AG09309 (cell line): ENCODE data around the gene BNIP1.

ENCODE experiments used
- DNase-seq: peaks from one replicate; pipeline ENCODE4 v3.0.0-alpha.2; 2010; ENCODE audit warnings: low read depth
- H3K4me3 ChIP-seq: 2 replicates; pipeline ENCODE4 v1.5.1; 2011; ENCODE audit warnings: mild to moderate bottlenecking, low read depth, low read length, moderate library complexity; ENCODE audit not compliant: control insufficient read depth
- TF ChIP-seq, protein P1 (sequence below): IDR thresholded peaks from 2 replicates; pipeline ENCODE4 v1.5.1; 2011; ENCODE audit warnings: mild to moderate bottlenecking, low read depth, low read length, inconsistent platforms; ENCODE audit not compliant: insufficient read depth, control insufficient read depth; ENCODE audit errors: missing control alignments

BNIP1 gene

DNA sequence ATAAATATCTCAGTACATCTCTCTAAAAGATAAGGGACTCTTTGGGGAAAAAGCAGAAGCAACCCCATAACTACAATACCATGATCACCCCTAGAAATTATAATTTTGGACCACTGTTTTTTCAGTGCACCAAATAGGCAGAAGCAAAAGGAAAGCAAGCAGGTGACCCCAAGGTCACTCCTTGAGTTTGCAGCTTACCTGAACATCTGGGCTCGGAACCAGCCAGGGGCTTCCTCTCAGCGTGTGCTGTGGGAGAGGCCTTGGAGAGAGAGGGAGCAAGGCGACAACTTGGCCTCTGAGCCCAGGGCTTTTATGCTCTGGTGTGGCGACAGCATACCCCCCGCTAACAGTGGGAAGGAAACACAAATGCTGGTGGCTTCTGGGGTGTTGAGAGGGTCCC is 16.8 kb downstream of the BNIP1 start:
- TF ChIP-seq, protein P1, sequence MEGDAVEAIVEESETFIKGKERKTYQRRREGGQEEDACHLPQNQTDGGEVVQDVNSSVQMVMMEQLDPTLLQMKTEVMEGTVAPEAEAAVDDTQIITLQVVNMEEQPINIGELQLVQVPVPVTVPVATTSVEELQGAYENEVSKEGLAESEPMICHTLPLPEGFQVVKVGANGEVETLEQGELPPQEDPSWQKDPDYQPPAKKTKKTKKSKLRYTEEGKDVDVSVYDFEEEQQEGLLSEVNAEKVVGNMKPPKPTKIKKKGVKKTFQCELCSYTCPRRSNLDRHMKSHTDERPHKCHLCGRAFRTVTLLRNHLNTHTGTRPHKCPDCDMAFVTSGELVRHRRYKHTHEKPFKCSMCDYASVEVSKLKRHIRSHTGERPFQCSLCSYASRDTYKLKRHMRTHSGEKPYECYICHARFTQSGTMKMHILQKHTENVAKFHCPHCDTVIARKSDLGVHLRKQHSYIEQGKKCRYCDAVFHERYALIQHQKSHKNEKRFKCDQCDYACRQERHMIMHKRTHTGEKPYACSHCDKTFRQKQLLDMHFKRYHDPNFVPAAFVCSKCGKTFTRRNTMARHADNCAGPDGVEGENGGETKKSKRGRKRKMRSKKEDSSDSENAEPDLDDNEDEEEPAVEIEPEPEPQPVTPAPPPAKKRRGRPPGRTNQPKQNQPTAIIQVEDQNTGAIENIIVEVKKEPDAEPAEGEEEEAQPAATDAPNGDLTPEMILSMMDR = no peak
- no peak overlapping the region for H3K4me3 ChIP-seq
- DNase-seq = no peak

DNA sequence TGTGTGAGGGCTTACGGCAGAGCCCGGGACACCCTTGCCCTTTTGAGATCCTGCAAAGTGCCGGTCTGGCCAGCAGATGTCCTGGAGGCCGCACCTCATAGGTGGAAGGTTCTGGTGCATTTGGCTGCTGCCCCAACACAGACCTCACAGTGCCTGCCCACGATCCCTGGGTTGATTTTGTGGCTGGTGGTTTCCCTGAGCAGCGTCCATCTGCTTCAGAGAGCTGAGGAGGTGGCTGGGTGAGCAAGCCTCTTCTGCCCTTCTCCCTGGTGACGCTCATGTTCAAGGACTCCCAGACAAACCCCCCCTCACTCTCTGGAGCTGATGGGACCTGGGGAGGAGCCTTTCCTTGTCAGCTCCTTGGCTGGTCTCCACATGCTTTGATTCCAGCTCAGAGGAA is 18.9 kb downstream of the BNIP1 start:
- H3K4me3 ChIP-seq = no peak overlapping the region
- TF ChIP-seq, protein P1 = no peak
- DNase-seq = no peak

DNA sequence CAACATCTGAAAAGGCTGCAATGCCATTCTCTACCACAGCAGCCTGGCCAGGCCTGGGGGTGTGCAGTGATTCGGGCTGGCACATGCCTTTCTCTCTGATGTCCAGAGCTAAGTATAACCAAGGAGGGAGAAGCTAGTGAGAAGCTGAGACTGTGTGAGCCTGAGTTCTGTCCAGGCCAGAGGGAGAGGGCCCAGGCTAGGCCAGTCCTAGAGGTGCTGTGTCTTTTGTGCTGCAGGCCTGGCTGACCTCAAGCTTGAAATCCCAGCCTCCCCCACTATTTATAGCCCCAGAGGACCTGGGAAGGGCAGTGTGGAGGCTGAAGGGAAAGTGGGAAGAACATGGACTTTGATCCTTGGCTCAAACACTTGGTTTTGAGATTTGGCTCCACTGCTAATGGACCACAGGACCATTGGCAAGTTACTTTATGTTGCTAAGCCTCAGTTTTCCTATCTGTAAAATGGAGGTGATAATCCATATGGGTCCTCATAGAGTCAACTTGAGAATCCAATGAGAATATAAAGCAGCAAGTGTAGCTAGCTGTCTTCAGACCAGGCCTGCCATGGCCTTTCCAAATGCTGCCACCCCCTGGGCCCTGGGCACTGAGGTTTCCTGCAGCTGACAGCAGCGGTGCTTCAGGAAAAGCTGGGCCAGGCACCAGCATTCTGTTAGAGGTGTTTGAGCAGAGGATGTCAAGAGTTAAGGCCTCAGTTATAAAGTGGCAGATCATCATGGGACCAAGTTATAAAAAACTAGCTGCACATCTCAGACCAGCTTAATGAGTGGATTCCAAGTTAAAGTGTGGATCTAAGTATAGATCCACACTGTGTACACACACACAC is 21.1 kb downstream of the BNIP1 start:
- DNase-seq = no peak
- H3K4me3 ChIP-seq = no peak overlapping the region
- TF ChIP-seq, protein P1 = no peak

DNA sequence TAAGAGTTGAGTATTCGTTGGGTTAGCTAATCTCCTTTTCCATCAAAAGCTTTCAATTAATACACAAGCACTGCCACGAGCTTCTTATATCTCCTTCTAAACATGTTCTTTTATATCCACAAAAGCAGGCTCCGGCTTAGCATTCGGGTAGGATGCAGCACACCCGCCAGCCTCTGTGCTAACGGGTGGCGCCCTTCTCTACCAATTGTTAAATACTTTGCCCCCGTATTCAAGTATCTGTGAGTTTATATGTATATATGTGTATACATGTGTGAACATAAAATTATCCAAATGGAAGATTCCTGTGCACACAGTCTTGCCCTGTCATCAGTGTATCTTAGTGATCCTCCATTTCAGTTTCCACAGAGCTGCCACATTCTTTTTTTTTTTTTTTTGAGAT is 27.8 kb downstream of the BNIP1 start:
- no peak overlapping the region for H3K4me3 ChIP-seq
- no peak for DNase-seq
- TF ChIP-seq, protein P1 = no peak

DNA sequence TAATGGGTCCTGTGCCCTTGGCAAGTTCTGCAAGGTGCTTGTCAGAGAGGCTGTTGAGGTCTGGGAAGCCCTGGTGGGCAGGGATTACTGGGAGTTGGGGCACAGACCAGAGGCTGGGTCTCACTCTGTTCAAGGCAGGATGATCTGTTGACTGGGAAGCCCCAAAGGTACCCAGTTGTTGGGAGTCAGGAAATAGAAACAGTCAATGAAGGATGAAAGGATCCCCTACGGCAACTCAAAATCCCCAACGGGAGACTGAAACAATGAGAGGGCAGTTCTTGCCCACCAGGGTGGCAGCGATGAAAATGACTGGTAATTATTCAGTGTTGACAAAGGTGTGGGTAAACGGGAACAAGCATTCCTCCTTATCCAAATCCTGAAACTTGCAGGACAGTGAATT is 31.2 kb downstream of the BNIP1 start:
- DNase-seq = no peak
- TF ChIP-seq, protein P1 = no peak
- no peak overlapping the region for H3K4me3 ChIP-seq

DNA sequence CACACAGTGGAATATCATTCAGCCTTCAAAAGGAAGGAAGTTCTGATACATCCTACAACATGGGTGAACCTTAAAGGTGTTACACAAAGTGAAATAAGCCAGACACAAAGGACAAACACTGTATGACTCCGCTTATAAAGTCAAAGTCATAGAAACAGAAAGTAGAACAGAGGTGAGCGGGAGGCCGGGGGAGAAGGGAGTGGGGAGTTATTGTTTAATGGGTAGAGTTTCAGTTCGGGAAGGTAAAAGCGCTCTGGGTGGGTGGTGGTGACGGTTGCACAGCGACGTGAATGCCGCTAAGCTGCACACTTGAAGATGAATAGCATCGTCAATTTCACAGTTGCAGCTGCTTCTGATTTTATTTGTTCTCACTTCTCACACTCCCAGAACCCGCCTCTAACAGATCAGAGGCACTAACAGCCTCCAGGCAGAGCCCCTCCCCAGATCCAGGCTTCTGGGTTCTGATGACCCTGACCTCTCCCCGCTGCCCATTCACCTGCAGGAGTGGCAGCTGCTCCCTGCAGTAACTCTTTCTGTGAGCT is 34.1 kb downstream of the BNIP1 start:
- TF ChIP-seq, protein P1 = no peak
- no peak for DNase-seq

More for the DNA sequence above, 34.1 kb downstream of the BNIP1 start:
- no peak overlapping the region for H3K4me3 ChIP-seq
